Endothelial cell of umbilical vein (primary cell): Measurements from ENCODE around the gene CFAP161. TPM values are rescaled to one million over a fixed set of nuclear protein-coding genes. Genes with fewer than 3 reads are reported as not detected.

Experiments used
- BruUV-seq: library from RNA; stranded (reverse); fragments of 400-500 nt; replicated peaks from 2 replicates; lab custom pipeline; 2021; lab: Mats Ljungman, UMichigan
- CTCF ChIA-PET: fragments of 300-600, 350-600 bp; sonication (Branson Sonifier 250); formaldehyde crosslinking; loops from one replicate; lab custom pipeline; 2021; ENCODE audit warnings: antibody characterized with exemption, inconsistent platforms; lab: Charles Lee
- POLR2A ChIA-PET: fragments of 300-600, 350-600 bp; sonication (Branson Sonifier 250); formaldehyde crosslinking; loops from one replicate; lab custom pipeline; 2021; ENCODE audit warnings: antibody characterized with exemption, inconsistent platforms; lab: Charles Lee
- DNase-seq: peaks from one replicate; pipeline ENCODE4 v3.0.0-alpha.2; 2011; ENCODE audit warnings: low read depth, low spot score
- FAIRE-seq: peaks from 2 replicates; lab custom pipeline; 2011; peaks lifted over from hg19 to GRCh38; lab: Jason Lieb, UNC
- H2AFZ ChIP-seq: 2 replicates; pipeline ENCODE4 v1.6.0; 2012; ENCODE audit warnings: low read depth, low read length, control low read depth, inconsistent platforms
- H3K27ac ChIP-seq: 2 replicates; pipeline ENCODE4 v1.5.1; 2011; ENCODE audit warnings: low read depth, mild to moderate bottlenecking, control low read depth, low read length, moderate library complexity; ENCODE audit not compliant: insufficient read depth
- H3K27me3 ChIP-seq, 2 experiments: 2 replicates each; pipeline versions ENCODE4 v1.6.0 to v1.6.1; 2011; ENCODE audit warnings: low read length in 2 of 2, mixed read lengths in 1 of 2; ENCODE audit not compliant: control insufficient read depth in 2 of 2, insufficient read depth in 2 of 2
- H3K36me3 ChIP-seq, 2 experiments: 2 replicates in 1 of 2; 3 replicates in 1 of 2; pipeline ENCODE4 v1.5.1; 2011; ENCODE audit warnings: low read length in 2 of 2, mild to moderate bottlenecking in 1 of 2, moderate library complexity in 1 of 2; ENCODE audit not compliant: control insufficient read depth in 2 of 2, insufficient read depth in 2 of 2; ENCODE audit errors: extremely low read depth in 1 of 2
- H3K4me1 ChIP-seq: 3 replicates; pipeline ENCODE4 v1.5.1; 2011; ENCODE audit warnings: mild to moderate bottlenecking, low read length; ENCODE audit not compliant: control insufficient read depth, insufficient read depth; ENCODE audit errors: extremely low read depth
- H3K4me2 ChIP-seq: 2 replicates; pipeline ENCODE4 v1.6.1; 2011; ENCODE audit warnings: low read length, control low read depth, mixed read lengths; ENCODE audit not compliant: insufficient read depth
- H3K4me3 ChIP-seq, 3 experiments: fragments of 200-600 bp in 1 of 3; sonication (generic), shearing (Covaris generic) in 1 of 3; replicated peaks in 1 of 3; 2 replicates each; pipeline ENCODE4 v1.5.1; 2011 to 2016; ENCODE audit warnings: control low read depth in 3 of 3, low read length in 3 of 3, mild to moderate bottlenecking in 2 of 3, inconsistent platforms in 1 of 3, low read depth in 1 of 3, moderate library complexity in 1 of 3; ENCODE audit not compliant: insufficient read depth in 1 of 3
- H3K79me2 ChIP-seq: 2 replicates; pipeline ENCODE4 v1.6.0; 2012; ENCODE audit warnings: low read length, inconsistent platforms; ENCODE audit not compliant: control insufficient read depth, insufficient read depth
- H3K9ac ChIP-seq: replicated peaks from 2 replicates; pipeline ENCODE3; 2011; ENCODE audit warnings: low read length, control low read depth; ENCODE audit not compliant: insufficient read depth; ENCODE audit errors: extremely low read depth
- H3K9me1 ChIP-seq: replicated peaks from 3 replicates; pipeline ENCODE4 v1.6.0; 2011; ENCODE audit warnings: mild to moderate bottlenecking, low read length; ENCODE audit not compliant: control insufficient read depth, insufficient read depth; ENCODE audit errors: extremely low read depth
- H3K9me3 ChIP-seq: replicated peaks from 2 replicates; pipeline ENCODE4 v1.5.1; 2012; ENCODE audit warnings: low read length, inconsistent platforms; ENCODE audit not compliant: control insufficient read depth, insufficient read depth
- H4K20me1 ChIP-seq: replicated peaks from 2 replicates; pipeline ENCODE3; 2011; ENCODE audit warnings: mild to moderate bottlenecking, low read length; ENCODE audit not compliant: control insufficient read depth, insufficient read depth; ENCODE audit errors: extremely low read depth
- EZH2 ChIP-seq: IDR thresholded peaks from 2 replicates; pipeline ENCODE4 v1.6.1; 2012; ENCODE audit warnings: borderline replicate concordance, low read depth, mild to moderate bottlenecking, moderate library complexity, low read length, inconsistent platforms; ENCODE audit not compliant: severe bottlenecking
- GATA2 ChIP-seq: IDR thresholded peaks from 2 replicates; pipeline ENCODE4 v1.7.0; 2011; ENCODE audit warnings: low read depth, mild to moderate bottlenecking, moderate library complexity, mixed read lengths, low read length; ENCODE audit not compliant: insufficient read length, insufficient read depth
- JUN ChIP-seq: IDR thresholded peaks from 2 replicates; pipeline ENCODE4 v1.6.1; 2011; ENCODE audit warnings: borderline replicate concordance, low read depth; ENCODE audit not compliant: insufficient read length, insufficient read depth
- MYC ChIP-seq: IDR thresholded peaks from one replicate; pipeline ENCODE4 v1.6.1; 2011; ENCODE audit warnings: mild to moderate bottlenecking, low read depth, low read length
- POLR2A ChIP-seq: IDR thresholded peaks from 2 replicates; pipeline ENCODE4 v1.6.1; 2012; ENCODE audit warnings: low read depth, mild to moderate bottlenecking, control low read depth, low read length
- POLR2AphosphoS5 ChIP-seq: IDR thresholded peaks from 2 replicates; pipeline ENCODE4 v1.6.1; 2012; ENCODE audit warnings: low read depth, mild to moderate bottlenecking, control low read depth, low read length, moderate library complexity; ENCODE audit not compliant: insufficient read depth
- dilution Hi-C: fragments of 300-500 bp; cut with MboI; formaldehyde crosslinking; loops from one replicate; pipeline ENCODE4 v1.15.0; 2019; ENCODE audit warnings: low sequenced_read_pairs; ENCODE audit not compliant: extremely low pct_ligation_motif_present
- intact Hi-C: fragments of 100-400 bp; cut with micrococcal nuclease; formaldehyde crosslinking; loops from one replicate; pipeline ENCODE4 v1.10.0; 2022
- polyA plus RNA-seq, 4 experiments: library from polyadenylated mRNA; depleted of rRNA in 3 of 4; stranded (reverse) in 3 of 4; unstranded in 1 of 4; fragments of >200 nt; gene quantifications; 2 replicates each; pipeline versions ENCODE4 v1.2.1 to v1.2.3, GENCODE V29; 2011 to 2012; ENCODE audit warnings: missing spikeins in 1 of 4
- total RNA-seq: library from RNA; stranded (reverse); gene quantifications from 2 replicates; pipeline ENCODE4 v1.2.3, GENCODE V29; 2021
- TF ChIP-seq, protein P1 (sequence below): IDR thresholded peaks from 2 replicates; pipeline ENCODE4 v1.6.1; 2011; ENCODE audit not compliant: insufficient read depth, insufficient read length
- TF ChIP-seq, protein P2 (sequence below), 2 donors: IDR thresholded peaks; 1 replicate in 1 of 2; 2 replicates in 1 of 2; pipeline ENCODE4 v1.5.1; 2011; ENCODE audit warnings: low read length in 2 of 2, mild to moderate bottlenecking in 2 of 2, moderate library complexity in 2 of 2, control low read depth in 1 of 2, inconsistent platforms in 1 of 2, low read depth in 1 of 2; ENCODE audit not compliant: insufficient read depth in 1 of 2; ENCODE audit errors: extremely low read depth in 1 of 2

The CFAP161 gene
- total and polyA plus RNA-seq, 2 donors (not counting 3 experiments of a cell fraction or from before 2014, with no cell fraction given), result 0.08 TPM; not detected in 1

DNA sequence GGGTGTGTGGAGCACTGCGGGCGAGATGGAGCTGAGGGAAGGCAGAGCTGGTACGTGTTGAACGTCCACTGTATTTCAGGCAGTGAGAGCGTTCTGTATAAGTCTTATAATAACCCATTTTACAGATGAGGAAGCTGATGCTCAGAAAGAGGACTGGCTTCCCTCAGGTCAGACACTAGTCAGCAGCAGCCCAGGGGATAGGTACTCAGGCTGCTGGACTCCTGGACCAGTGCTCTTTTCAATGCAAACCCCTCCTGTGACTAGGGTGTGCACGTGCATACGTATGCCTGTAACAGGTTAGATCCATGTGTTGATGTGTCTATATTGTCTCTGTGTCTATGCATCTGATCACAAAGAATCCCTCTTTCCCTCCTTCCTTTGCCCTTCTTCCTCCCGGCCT lies 54.3 kb downstream of the CFAP161 start:
- H3K36me3 ChIP-seq, result no peaks in the 10 kb centered on the region
- TF ChIP-seq JUN (no peak), MYC (no peak), EZH2 (no peak), POLR2AphosphoS5 (no peak), GATA2 (no peak), POLR2A (no peak)
- TF ChIP-seq, protein P1, sequence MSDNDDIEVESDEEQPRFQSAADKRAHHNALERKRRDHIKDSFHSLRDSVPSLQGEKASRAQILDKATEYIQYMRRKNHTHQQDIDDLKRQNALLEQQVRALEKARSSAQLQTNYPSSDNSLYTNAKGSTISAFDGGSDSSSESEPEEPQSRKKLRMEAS, result no peak
- TF ChIP-seq, protein P2, sequence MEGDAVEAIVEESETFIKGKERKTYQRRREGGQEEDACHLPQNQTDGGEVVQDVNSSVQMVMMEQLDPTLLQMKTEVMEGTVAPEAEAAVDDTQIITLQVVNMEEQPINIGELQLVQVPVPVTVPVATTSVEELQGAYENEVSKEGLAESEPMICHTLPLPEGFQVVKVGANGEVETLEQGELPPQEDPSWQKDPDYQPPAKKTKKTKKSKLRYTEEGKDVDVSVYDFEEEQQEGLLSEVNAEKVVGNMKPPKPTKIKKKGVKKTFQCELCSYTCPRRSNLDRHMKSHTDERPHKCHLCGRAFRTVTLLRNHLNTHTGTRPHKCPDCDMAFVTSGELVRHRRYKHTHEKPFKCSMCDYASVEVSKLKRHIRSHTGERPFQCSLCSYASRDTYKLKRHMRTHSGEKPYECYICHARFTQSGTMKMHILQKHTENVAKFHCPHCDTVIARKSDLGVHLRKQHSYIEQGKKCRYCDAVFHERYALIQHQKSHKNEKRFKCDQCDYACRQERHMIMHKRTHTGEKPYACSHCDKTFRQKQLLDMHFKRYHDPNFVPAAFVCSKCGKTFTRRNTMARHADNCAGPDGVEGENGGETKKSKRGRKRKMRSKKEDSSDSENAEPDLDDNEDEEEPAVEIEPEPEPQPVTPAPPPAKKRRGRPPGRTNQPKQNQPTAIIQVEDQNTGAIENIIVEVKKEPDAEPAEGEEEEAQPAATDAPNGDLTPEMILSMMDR (IDR thresholded peaks at IDR 0.05; ENCODE audit: extremely low read depth in 1 of 2, insufficient read depth in 1 of 2, low read depth in 1 of 2, low read length in 2 of 2), result no peak
- BruUV-seq, result no TSS peak
- H4K20me1 ChIP-seq, result no peaks in the 10 kb centered on the region
- ChIA-PET POLR2A (no interaction called here), CTCF (no interaction called here)
- no peak overlapping the region for H3K9ac ChIP-seq
- H3K9me3 ChIP-seq, result no peaks in the 10 kb centered on the region
- no peak overlapping the region for H2AFZ ChIP-seq
- FAIRE-seq (no peak), DNase-seq (no peak)
- H3K79me2 ChIP-seq, result no peaks in the 10 kb centered on the region
- dilution Hi-C loops, result no loop called here
- no peak overlapping the region for H3K27ac ChIP-seq
- H3K4me2 ChIP-seq, result no peak overlapping the region
- no peaks in the 10 kb centered on the region for H3K9me1 ChIP-seq
- H3K27me3 ChIP-seq, result no peaks in the 10 kb centered on the region
- no peaks in the 10 kb centered on the region for H3K4me1 ChIP-seq
- H3K4me3 ChIP-seq, result no peak overlapping the region
- intact Hi-C loops, result no loop called here
